SU-DHL-6 (cell line): ENCODE measurements around the gene BRD9.

Source experiments
- H2AFZ ChIP-seq: fragments of 200-600 bp; sonication (generic); 2 replicates; pipeline ENCODE4 v1.6.1; 2014; ENCODE audit warnings: low read depth, mild to moderate bottlenecking, moderate library complexity, mixed read lengths, antibody characterized with exemption, low read length; ENCODE audit not compliant: severe bottlenecking
- H3F3A ChIP-seq: fragments of 200-600 bp; shearing (Covaris generic); 2 replicates; pipeline ENCODE4 v1.6.0; 2016; ENCODE audit warnings: antibody characterized with exemption, mild to moderate bottlenecking; ENCODE audit not compliant: insufficient read depth
- H3K27ac ChIP-seq: fragments of 200-600 bp; sonication (generic); 2 replicates; pipeline ENCODE4 v1.5.1; 2016; ENCODE audit warnings: low read depth, mild to moderate bottlenecking, low read length, moderate library complexity, mixed read lengths
- H3K27me3 ChIP-seq: fragments of 200-600 bp; sonication (generic), shearing (Covaris generic); 2 replicates; pipeline ENCODE4 v1.6.0; 2014; ENCODE audit warnings: mild to moderate bottlenecking, low read length
- H3K36me3 ChIP-seq: fragments of 200-600 bp; sonication (generic); 2 replicates; pipeline ENCODE4 v1.6.1; 2014; ENCODE audit warnings: mild to moderate bottlenecking, low read length, mixed read lengths
- H3K4me2 ChIP-seq: fragments of 300-600, 200-600 bp; shearing (Covaris generic), sonication (generic); 2 replicates; pipeline ENCODE4 v1.6.0; 2014; ENCODE audit warnings: low read length, low read depth, mild to moderate bottlenecking; ENCODE audit not compliant: poor library complexity, severe bottlenecking
- H3K4me3 ChIP-seq: fragments of 200-600 bp; sonication (generic); 2 replicates; pipeline ENCODE4 v1.5.1; 2014; ENCODE audit warnings: antibody characterized with exemption, low read length, mild to moderate bottlenecking, mixed read lengths; ENCODE audit not compliant: insufficient read depth, poor library complexity, severe bottlenecking
- H3K79me2 ChIP-seq: fragments of 200-600 bp; sonication (generic); 2 replicates; pipeline ENCODE4 v1.6.1; 2014; ENCODE audit warnings: mild to moderate bottlenecking, low read length, moderate library complexity; ENCODE audit not compliant: insufficient read depth
- H3K9ac ChIP-seq: fragments of 200-600 bp; sonication (generic); 2 replicates; pipeline ENCODE4 v1.7.0; 2014; ENCODE audit warnings: mild to moderate bottlenecking, low read length
- H3K9me2 ChIP-seq: fragments of 200-600 bp; sonication (generic); replicated peaks from 2 replicates; pipeline ENCODE4 v1.6.1; 2014; ENCODE audit warnings: low read length; ENCODE audit not compliant: insufficient read depth
- H3K9me3 ChIP-seq: fragments of 200-600 bp; sonication (generic); 2 replicates; pipeline ENCODE4 v1.6.1; 2014; ENCODE audit warnings: low read length, mixed read lengths; ENCODE audit not compliant: insufficient read depth
- H4K20me1 ChIP-seq: fragments of 200-600 bp; sonication (generic); 2 replicates; pipeline ENCODE4 v1.6.1; 2014; ENCODE audit warnings: low read depth, mild to moderate bottlenecking, antibody characterized with exemption, low read length, moderate library complexity, mixed read lengths
- CTCF ChIP-seq: fragments of 200-600 bp; sonication (generic); IDR thresholded peaks from one replicate; pipeline ENCODE4 v1.5.1; 2017; ENCODE audit warnings: antibody characterized with exemption, mild to moderate bottlenecking, low read length, moderate library complexity; ENCODE audit not compliant: insufficient read depth, poor library complexity, severe bottlenecking
- EZH2phosphoT487 ChIP-seq: fragments of 200-600 bp; sonication (generic), shearing (Covaris generic); conservative IDR thresholded peaks from 2 replicates; pipeline ENCODE4 v1.6.1; 2018; ENCODE audit warnings: mild to moderate bottlenecking, antibody characterized with exemption, low read length, moderate library complexity, mixed read lengths

Gene BRD9

GRCh38 chr5:872301-872700, 20.3 kb downstream of the BRD9 start:
- Histone ChIP-seq H4K20me1 (no peaks in the 10 kb centered on the region), H3K9me2 (no peaks in the 10 kb centered on the region), H2AFZ (no peak overlapping the region), H3K27ac (no peak overlapping the region), H3K27me3 (no peaks in the 10 kb centered on the region), H3K9ac (no peak overlapping the region), H3K36me3 (peaks cover 13% of the 10 kb centered on the region; the same call in 1 of the 2 replicates), H3K4me3 (no peak overlapping the region), H3K4me2 (no peak overlapping the region), H3F3A (no peaks in the 10 kb centered on the region), H3K79me2 (peaks cover 6% of the 10 kb centered on the region), H3K9me3 (no peaks in the 10 kb centered on the region)
- TF ChIP-seq CTCF (no peak), EZH2phosphoT487 (no peak)

GRCh38 chr5:871596-872298, 20.9 kb downstream of the BRD9 start:
- peaks cover 13% of the 10 kb centered on the region; the same call in 1 of the 2 replicates for H3K36me3 ChIP-seq
- no peaks in the 10 kb centered on the region for H4K20me1 ChIP-seq

GRCh38 chr5:870956-871355, 21.6 kb downstream of the BRD9 start:
- H3K4me2 ChIP-seq = no peak overlapping the region
- H3K27me3 ChIP-seq = no peaks in the 10 kb centered on the region
- H3K9ac ChIP-seq = no peak overlapping the region
- no peak overlapping the region for H3K27ac ChIP-seq
- H4K20me1 ChIP-seq = no peaks in the 10 kb centered on the region
- no peaks in the 10 kb centered on the region for H3K9me2 ChIP-seq
- TF ChIP-seq CTCF (no peak), EZH2phosphoT487 (no peak)
- no peaks in the 10 kb centered on the region for H3F3A ChIP-seq
- no peaks in the 10 kb centered on the region for H3K9me3 ChIP-seq
- H3K36me3 ChIP-seq = peaks cover 13% of the 10 kb centered on the region; the same call in 1 of the 2 replicates
- no peak overlapping the region for H3K4me3 ChIP-seq
- H2AFZ ChIP-seq = no peak overlapping the region
- H3K79me2 ChIP-seq = peaks cover 6% of the 10 kb centered on the region

More at GRCh38 chr5:871596-872298, 20.9 kb downstream of the BRD9 start:
- no peak for TF ChIP-seq CTCF
- no peak for TF ChIP-seq EZH2phosphoT487
- H3K9ac ChIP-seq = no peak overlapping the region
- H3F3A ChIP-seq = no peaks in the 10 kb centered on the region
- H3K9me2 ChIP-seq = no peaks in the 10 kb centered on the region
- H3K4me3 ChIP-seq = no peak overlapping the region
- H3K27me3 ChIP-seq = no peaks in the 10 kb centered on the region
- no peak overlapping the region for H3K27ac ChIP-seq
- peaks cover 6% of the 10 kb centered on the region for H3K79me2 ChIP-seq
- H2AFZ ChIP-seq = no peak overlapping the region
- H3K4me2 ChIP-seq = no peak overlapping the region
- H3K9me3 ChIP-seq = no peaks in the 10 kb centered on the region
